ENCODE data around the gene JAKMIP1.

Gene JAKMIP1

DNA sequence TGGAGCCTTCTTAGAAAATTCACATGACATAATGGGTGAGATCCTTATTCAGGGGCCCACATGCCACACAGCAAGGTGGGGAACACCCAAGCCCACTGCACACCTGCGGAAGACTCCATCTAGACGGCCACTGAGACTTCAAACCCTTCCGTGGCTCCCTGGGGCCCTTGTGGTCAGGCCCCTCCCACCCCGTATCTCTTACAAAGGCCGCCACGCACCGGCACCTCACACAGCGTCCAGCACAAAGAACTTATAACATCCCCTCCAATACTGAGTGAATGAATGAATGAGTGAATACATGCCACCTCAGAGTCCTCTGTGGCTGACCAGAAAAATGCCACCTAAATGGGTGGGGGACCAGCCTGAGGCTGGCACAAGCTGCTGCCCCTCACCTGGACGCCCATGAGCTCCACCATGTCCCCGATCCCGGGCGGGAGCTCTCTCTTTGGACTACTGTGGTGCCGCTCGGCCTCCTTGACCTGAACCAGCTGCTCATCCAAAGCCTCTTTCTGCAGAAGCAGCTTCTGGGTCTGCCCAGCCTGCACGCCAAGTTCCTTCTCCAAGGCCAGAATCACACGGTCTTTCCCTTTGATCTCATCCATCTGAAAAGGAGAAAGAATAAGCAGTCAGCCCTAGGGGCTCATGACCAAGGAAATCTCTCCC, 115.2 kb downstream of the JAKMIP1 start:
- in situ Hi-C loops (cut with HindIII; ENCODE audit: low pct_ligation_motif_present, low sequenced_read_pairs), result no loop called here

GRCh38 chr4:6079965-6080364, 120.4 kb downstream of the JAKMIP1 start:
- Histone ChIP-seq H3K27me3 (replicated peaks) (no peaks in the 10 kb centered on the region), H3K36me3 (replicated peaks) (no peaks in the 10 kb centered on the region), H3K4me3 (ENCODE audit: low read depth, low read length) (no peak overlapping the region), H3K27ac (no peak overlapping the region)
- TF ChIP-seq, protein P1, sequence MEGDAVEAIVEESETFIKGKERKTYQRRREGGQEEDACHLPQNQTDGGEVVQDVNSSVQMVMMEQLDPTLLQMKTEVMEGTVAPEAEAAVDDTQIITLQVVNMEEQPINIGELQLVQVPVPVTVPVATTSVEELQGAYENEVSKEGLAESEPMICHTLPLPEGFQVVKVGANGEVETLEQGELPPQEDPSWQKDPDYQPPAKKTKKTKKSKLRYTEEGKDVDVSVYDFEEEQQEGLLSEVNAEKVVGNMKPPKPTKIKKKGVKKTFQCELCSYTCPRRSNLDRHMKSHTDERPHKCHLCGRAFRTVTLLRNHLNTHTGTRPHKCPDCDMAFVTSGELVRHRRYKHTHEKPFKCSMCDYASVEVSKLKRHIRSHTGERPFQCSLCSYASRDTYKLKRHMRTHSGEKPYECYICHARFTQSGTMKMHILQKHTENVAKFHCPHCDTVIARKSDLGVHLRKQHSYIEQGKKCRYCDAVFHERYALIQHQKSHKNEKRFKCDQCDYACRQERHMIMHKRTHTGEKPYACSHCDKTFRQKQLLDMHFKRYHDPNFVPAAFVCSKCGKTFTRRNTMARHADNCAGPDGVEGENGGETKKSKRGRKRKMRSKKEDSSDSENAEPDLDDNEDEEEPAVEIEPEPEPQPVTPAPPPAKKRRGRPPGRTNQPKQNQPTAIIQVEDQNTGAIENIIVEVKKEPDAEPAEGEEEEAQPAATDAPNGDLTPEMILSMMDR (IDR thresholded peaks at IDR 0.05; ENCODE audit: low read depth, low read length, missing control alignments), result no peak
- in situ Hi-C loops (cut with HindIII; ENCODE audit: low pct_ligation_motif_present, low sequenced_read_pairs), result no loop called here
- DNase-seq, result no peak

More for the DNA sequence above, 115.2 kb downstream of the JAKMIP1 start:
- no peak overlapping the region for H3K27ac ChIP-seq
- no peaks in the 10 kb centered on the region for H3K27me3 ChIP-seq (replicated peaks)
- H3K36me3 ChIP-seq (replicated peaks), result no peaks in the 10 kb centered on the region
- no peak for DNase-seq
- H3K4me3 ChIP-seq (ENCODE audit: low read depth, low read length), result no peak overlapping the region
- TF ChIP-seq, protein P1 (IDR thresholded peaks at IDR 0.05; ENCODE audit: low read depth, low read length, missing control alignments), result no peak

DNA sequence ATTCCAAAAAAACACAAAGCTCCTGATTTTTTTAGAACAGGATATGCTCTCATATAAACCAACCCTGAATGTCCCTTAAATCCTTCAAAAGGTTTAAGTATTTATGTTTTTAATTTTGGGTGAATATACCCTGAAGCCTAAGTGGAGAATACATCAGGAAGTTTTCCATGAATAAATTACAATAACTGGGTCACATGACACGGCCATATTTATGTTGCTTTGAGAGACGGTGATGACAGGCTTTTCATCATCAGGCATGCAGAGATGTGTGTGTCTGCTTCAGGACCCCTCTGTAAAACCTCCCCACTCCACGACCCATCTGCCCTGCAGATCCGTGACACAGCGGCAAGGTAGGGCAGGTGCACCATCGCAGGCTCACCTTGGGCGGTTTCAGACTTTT, 121.8 kb downstream of the JAKMIP1 start:
- in situ Hi-C loops (cut with HindIII; ENCODE audit: low pct_ligation_motif_present, low sequenced_read_pairs), result no loop called here
- TF ChIP-seq, protein P1 (IDR thresholded peaks at IDR 0.05; ENCODE audit: low read depth, low read length, missing control alignments), result no peak

GRCh38 chr4:6076391-6076790, 124.0 kb downstream of the JAKMIP1 start:
- no peak for DNase-seq
- Histone ChIP-seq H3K36me3 (replicated peaks) (no peaks in the 10 kb centered on the region), H3K4me3 (ENCODE audit: low read depth, low read length) (no peak overlapping the region), H3K27ac (no peak overlapping the region), H3K27me3 (replicated peaks) (no peaks in the 10 kb centered on the region)
- in situ Hi-C loops (cut with HindIII; ENCODE audit: low pct_ligation_motif_present, low sequenced_read_pairs), result no loop called here
- TF ChIP-seq, protein P1 (IDR thresholded peaks at IDR 0.05; ENCODE audit: low read depth, low read length, missing control alignments), result no peak

More for the DNA sequence above, 121.8 kb downstream of the JAKMIP1 start:
- Histone ChIP-seq H3K4me3 (ENCODE audit: low read depth, low read length) (no peak overlapping the region), H3K36me3 (replicated peaks) (no peaks in the 10 kb centered on the region), H3K27me3 (replicated peaks) (no peaks in the 10 kb centered on the region), H3K27ac (no peak overlapping the region)
- DNase-seq, result no peak

DNA sequence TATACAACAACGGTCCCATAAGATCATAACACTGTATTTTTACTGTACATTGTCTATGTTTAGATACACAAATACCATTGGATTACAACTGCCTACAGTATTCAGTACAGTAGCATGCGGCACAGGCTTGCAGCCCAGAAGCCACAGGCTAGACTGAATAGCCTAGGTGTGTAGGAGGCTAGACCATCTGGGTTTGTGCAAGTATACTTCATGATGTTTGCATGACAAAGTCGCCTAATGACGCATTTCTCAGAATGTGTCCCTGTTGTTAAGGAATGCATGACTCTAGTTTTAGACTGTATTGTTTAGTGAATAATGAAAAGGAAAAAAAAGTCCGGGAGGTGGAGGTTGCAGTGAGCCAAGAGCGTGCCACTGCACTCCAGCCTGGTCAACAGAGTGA, 125.6 kb downstream of the JAKMIP1 start:
- H3K27ac ChIP-seq, result no peak overlapping the region
- no peaks in the 10 kb centered on the region for H3K36me3 ChIP-seq (replicated peaks)
- DNase-seq, result no peak
- in situ Hi-C loops (cut with HindIII; ENCODE audit: low pct_ligation_motif_present, low sequenced_read_pairs), result no loop called here
- H3K4me3 ChIP-seq (ENCODE audit: low read depth, low read length), result no peak overlapping the region
- TF ChIP-seq, protein P1 (IDR thresholded peaks at IDR 0.05; ENCODE audit: low read depth, low read length, missing control alignments), result no peak
- H3K27me3 ChIP-seq (replicated peaks), result no peaks in the 10 kb centered on the region

Data from brain microvascular endothelial cell (primary cell).